ENCODE measurements around the gene PHEX.

The PHEX gene

GRCh38 chrX:22135171-22135711 lies 103.1 kb downstream of the PHEX start:
- no peak overlapping the region for H3K9ac ChIP-seq (ENCODE audit: low read length)
- no peaks in the 10 kb centered on the region for H3K36me3 ChIP-seq (ENCODE audit: low read length)
- no peak overlapping the region for H2AFZ ChIP-seq (ENCODE audit: low read depth, low read length, severe bottlenecking)
- no peaks in the 10 kb centered on the region for H4K20me1 ChIP-seq (ENCODE audit: low read depth, low read length)
- no peaks in the 10 kb centered on the region for H3F3A ChIP-seq (ENCODE audit: insufficient read depth)
- H3K79me2 ChIP-seq (ENCODE audit: insufficient read depth, low read length) = no peaks in the 10 kb centered on the region
- H3K27me3 ChIP-seq (ENCODE audit: low read length) = no peaks in the 10 kb centered on the region
- TF ChIP-seq CTCF (IDR thresholded peaks at IDR 0.05; ENCODE audit: insufficient read depth, low read length, poor library complexity, severe bottlenecking) (no peak), EZH2phosphoT487 (conservative IDR thresholded peaks at IDR 0.05; ENCODE audit: low read length) (no peak)
- no peak overlapping the region for H3K4me2 ChIP-seq (ENCODE audit: low read depth, low read length, poor library complexity, severe bottlenecking)
- H3K9me2 ChIP-seq (replicated peaks; ENCODE audit: insufficient read depth, low read length) = no peaks in the 10 kb centered on the region
- H3K4me3 ChIP-seq (ENCODE audit: insufficient read depth, low read length, poor library complexity, severe bottlenecking) = no peak overlapping the region
- no peak overlapping the region for H3K27ac ChIP-seq (ENCODE audit: low read depth, low read length)
- no peaks in the 10 kb centered on the region for H3K9me3 ChIP-seq (ENCODE audit: insufficient read depth, low read length)

- Histone ChIP-seq H3K36me3 (ENCODE audit: low read length) (no peaks in the 10 kb centered on the region), H3K4me3 (ENCODE audit: insufficient read depth, low read length, poor library complexity, severe bottlenecking) (no peak overlapping the region), H3K4me2 (ENCODE audit: low read depth, low read length, poor library complexity, severe bottlenecking) (no peak overlapping the region), H2AFZ (ENCODE audit: low read depth, low read length, severe bottlenecking) (no peak overlapping the region), H4K20me1 (ENCODE audit: low read depth, low read length) (no peaks in the 10 kb centered on the region), H3K9ac (ENCODE audit: low read length) (no peak overlapping the region), H3K9me3 (ENCODE audit: insufficient read depth, low read length) (no peaks in the 10 kb centered on the region), H3F3A (ENCODE audit: insufficient read depth) (no peaks in the 10 kb centered on the region), H3K27me3 (ENCODE audit: low read length) (no peaks in the 10 kb centered on the region), H3K27ac (ENCODE audit: low read depth, low read length) (no peak overlapping the region), H3K79me2 (ENCODE audit: insufficient read depth, low read length) (no peaks in the 10 kb centered on the region), H3K9me2 (replicated peaks; ENCODE audit: insufficient read depth, low read length) (no peaks in the 10 kb centered on the region)
- TF ChIP-seq CTCF (IDR thresholded peaks at IDR 0.05; ENCODE audit: insufficient read depth, low read length, poor library complexity, severe bottlenecking) = peak; percentile 13
- TF ChIP-seq EZH2phosphoT487 (conservative IDR thresholded peaks at IDR 0.05; ENCODE audit: low read length) = no peak
Measured at GRCh38 chrX:22135994-22136684, 104.0 kb downstream of the PHEX start.

GRCh38 chrX:22136711-22137110 lies 104.6 kb downstream of the PHEX start:
- TF ChIP-seq CTCF (IDR thresholded peaks at IDR 0.05; ENCODE audit: insufficient read depth, low read length, poor library complexity, severe bottlenecking) (no peak), EZH2phosphoT487 (conservative IDR thresholded peaks at IDR 0.05; ENCODE audit: low read length) (no peak)
- Histone ChIP-seq H3F3A (ENCODE audit: insufficient read depth) (no peaks in the 10 kb centered on the region), H3K9me2 (replicated peaks; ENCODE audit: insufficient read depth, low read length) (no peaks in the 10 kb centered on the region), H3K27ac (ENCODE audit: low read depth, low read length) (no peak overlapping the region), H3K9me3 (ENCODE audit: insufficient read depth, low read length) (no peaks in the 10 kb centered on the region), H4K20me1 (ENCODE audit: low read depth, low read length) (no peaks in the 10 kb centered on the region), H3K27me3 (ENCODE audit: low read length) (no peaks in the 10 kb centered on the region), H3K9ac (ENCODE audit: low read length) (no peak overlapping the region), H2AFZ (ENCODE audit: low read depth, low read length, severe bottlenecking) (no peak overlapping the region), H3K79me2 (ENCODE audit: insufficient read depth, low read length) (no peaks in the 10 kb centered on the region), H3K4me3 (ENCODE audit: insufficient read depth, low read length, poor library complexity, severe bottlenecking) (no peak overlapping the region), H3K36me3 (ENCODE audit: low read length) (no peaks in the 10 kb centered on the region), H3K4me2 (ENCODE audit: low read depth, low read length, poor library complexity, severe bottlenecking) (no peak overlapping the region)
